Glomerular visceral epithelial cell (primary cell): ENCODE measurements around the gene FAM240A.
"Not testable (repeated sequence)": the region's sequence is repeated elsewhere in the genome, so short reads cannot be mapped to it uniquely, and the experiment has no call there.

Experiments
- DNase-seq: peaks from one replicate; pipeline ENCODE4 v3.0.0-alpha.2; 2016; ENCODE audit errors: extremely low spot score

FAM240A gene

GRCh38 chr3:46612324-46612723 lies at the start of gene FAM240A:
Gene FAM240A (plus strand): TSS chr3:46612525. CDS start chr3:46612684, 159 bp downstream.
- no peak for DNase-seq

- DNase-seq = no peak
Observed at GRCh38 chr3:46564190-46565021, 47.9 kb upstream of the FAM240A start.

GRCh38 chr3:46565077-46565476 lies 47.2 kb upstream of the FAM240A start:
- no peak for DNase-seq

GRCh38 chr3:46565607-46566039 lies 46.7 kb upstream of the FAM240A start:
- DNase-seq = no peak

GRCh38 chr3:46566040-46566641 lies 46.2 kb upstream of the FAM240A start, which contains the start of gene LRRC2:
Gene LRRC2 (minus strand): TSS chr3:46566302. CDS start chr3:46551591, 14,711 bp downstream.
- DNase-seq = no peak

GRCh38 chr3:46571684-46572083 lies 40.6 kb upstream of the FAM240A start:
- DNase-seq = no peak

- no peak for DNase-seq
Observed at GRCh38 chr3:46573701-46574100, 38.6 kb upstream of the FAM240A start.

- no peak for DNase-seq
Observed at GRCh38 chr3:46574243-46574646, 38.1 kb upstream of the FAM240A start.

GRCh38 chr3:46574881-46575576 lies 37.3 kb upstream of the FAM240A start:
- no peak for DNase-seq

- no peak for DNase-seq
Observed at GRCh38 chr3:46575577-46576222, 36.6 kb upstream of the FAM240A start.

- no peak for DNase-seq
Observed at GRCh38 chr3:46576386-46576785, 35.9 kb upstream of the FAM240A start.

- DNase-seq = no peak
Observed at GRCh38 chr3:46576879-46577278, 35.4 kb upstream of the FAM240A start.

- not testable (repeated sequence) for DNase-seq
Observed at GRCh38 chr3:46577580-46578249, 34.6 kb upstream of the FAM240A start.

GRCh38 chr3:46578973-46579755 lies 33.2 kb upstream of the FAM240A start:
- no peak for DNase-seq

- no peak for DNase-seq
Observed at GRCh38 chr3:46579756-46580286, 32.5 kb upstream of the FAM240A start.

- DNase-seq = no peak
Observed at GRCh38 chr3:46580675-46581074, 31.6 kb upstream of the FAM240A start.

GRCh38 chr3:46584598-46585467 lies 27.5 kb upstream of the FAM240A start:
- DNase-seq = no peak

- no peak for DNase-seq
Observed at GRCh38 chr3:46585799-46586693, 26.3 kb upstream of the FAM240A start.
